ENCODE data around the gene CNTN2. TPM values are rescaled to one million over a fixed set of nuclear protein-coding genes. Genes with fewer than 3 reads are reported as not detected.

The CNTN2 gene
- total and polyA plus RNA-seq, 2 of the 4 experiments (the other 2 are of a cell fraction) = not detected

DNA sequence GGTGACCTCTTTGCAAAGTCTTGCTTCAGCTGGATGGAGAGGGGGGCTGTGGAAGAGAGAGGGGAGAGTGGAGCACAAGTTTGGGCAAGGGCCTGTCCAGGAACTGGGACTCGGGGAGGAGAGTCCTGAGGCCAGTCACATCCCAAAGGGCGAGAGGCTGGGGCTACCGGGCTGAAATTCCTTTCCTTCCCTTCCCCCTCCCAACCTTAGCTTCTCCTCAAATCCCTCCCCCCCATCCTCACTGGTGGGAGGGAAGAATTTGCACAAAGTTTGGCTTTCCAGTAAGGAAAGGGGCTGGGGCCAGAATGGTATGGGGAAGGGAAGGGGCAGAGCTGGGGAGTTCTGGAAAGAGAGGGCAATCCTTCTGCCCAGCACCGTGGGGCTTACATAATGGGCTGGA, 854 bp downstream of the CNTN2 start:
- no peak overlapping the region for H3K4me2 ChIP-seq (ENCODE audit: low read depth, low read length)
- WGBS, 2 experiments (ENCODE audit: extremely low coverage in 2 of 2, insufficient read length in 1 of 2) = 0% methylated on average over 1 of the region's 4 CpGs; no CpG with 5 or more reads in 1 of the 2 experiments
- H3K18ac ChIP-seq (ENCODE audit: low read depth, low read length) = no peak overlapping the region
- DNase-seq = no peak
- H3K36me3 ChIP-seq (ENCODE audit: control insufficient read depth, insufficient read depth, low read length) = no peaks in the 10 kb centered on the region
- H3K27ac ChIP-seq (ENCODE audit: insufficient read depth, low read length) = no peak overlapping the region
- H4K91ac ChIP-seq (ENCODE audit: insufficient read depth, low read depth, low read length) = no peak overlapping the region
- H3K9me1 ChIP-seq (ENCODE audit: insufficient read depth, low read length) = no peaks in the 10 kb centered on the region
- no peak overlapping the region for H2BK120ac ChIP-seq (ENCODE audit: low read depth, low read length)
- no peak overlapping the region for H2AK9ac ChIP-seq (replicated peaks; ENCODE audit: low read depth, low read length, poor library complexity)
- H3K4me3 ChIP-seq (ENCODE audit: insufficient read depth, low read depth, low read length) = no peak overlapping the region
- no TSS peak for BruUV-seq (replicated peaks)
- no peaks in the 10 kb centered on the region for H3K9me3 ChIP-seq (ENCODE audit: control insufficient read depth, insufficient read depth, low read length)
- TF ChIP-seq SMC3 (IDR thresholded peaks at IDR 0.05; ENCODE audit: low read depth, low read length) (no peak), MXI1 (IDR thresholded peaks at IDR 0.05; ENCODE audit: borderline replicate concordance, low read depth, low read length) (no peak), MAFK (IDR thresholded peaks at IDR 0.05; ENCODE audit: low read depth, low read length) (no peak), CHD1 (IDR thresholded peaks at IDR 0.05; ENCODE audit: low read depth, low read length) (no peak)
- H2AFZ ChIP-seq (replicated peaks; ENCODE audit: low read length, poor library complexity) = no peak overlapping the region
- intact Hi-C loops (cut with micrococcal nuclease) (no loop called here), dilution Hi-C loops (cut with HindIII; ENCODE audit: low sequenced_read_pairs, unreplicated experiment) (no loop called here), in situ Hi-C loops (cut with MboI; ENCODE audit: low sequenced_read_pairs) (no loop called here)
- H2BK20ac ChIP-seq (ENCODE audit: low read depth, low read length) = no peak overlapping the region
- H3K14ac ChIP-seq (replicated peaks; ENCODE audit: low read depth, low read length) = no peak overlapping the region
- H3K79me1 ChIP-seq (ENCODE audit: low read depth in 1 of 2, low read length in 2 of 2) = no peaks in the 10 kb centered on the region
- no peak for ATAC-seq (ENCODE audit: low read depth)
- H4K5ac ChIP-seq (ENCODE audit: low read depth, low read length) = no peak overlapping the region
- H2AK5ac ChIP-seq (ENCODE audit: low read depth, low read length) = no peak overlapping the region
- no peak overlapping the region for H2BK15ac ChIP-seq (ENCODE audit: low read depth, low read length)
- H3K56ac ChIP-seq (ENCODE audit: extremely low read depth, insufficient read depth, low read length) = no peak overlapping the region
- no peak overlapping the region for H3K4ac ChIP-seq (ENCODE audit: low read depth, low read length)
- ChIA-PET CTCF (interaction anchor here (0.8 kb wide), 1 partner anchor 18 kb away, joined by 4 read pairs; no protein-coding TSS in a partner anchor), POLR2A (ENCODE audit: unreplicated experiment) (no interaction called here)
- H4K20me1 ChIP-seq (ENCODE audit: insufficient read depth, low read length) = no peaks in the 10 kb centered on the region
- H3K4me1 ChIP-seq (ENCODE audit: control insufficient read depth, insufficient read depth, low read length) = no peaks in the 10 kb centered on the region
- no peak overlapping the region for H3K9ac ChIP-seq (ENCODE audit: low read depth, low read length)
- H2BK5ac ChIP-seq (ENCODE audit: low read depth, low read length, poor library complexity, severe bottlenecking) = no peak overlapping the region
- peaks cover 69% of the 10 kb centered on the region for H3K27me3 ChIP-seq (ENCODE audit: control insufficient read depth, insufficient read depth, low read length)
- no peak overlapping the region for H4K8ac ChIP-seq (ENCODE audit: low read depth in 2 of 2, low read length in 2 of 2)
- no peak overlapping the region for H3K23ac ChIP-seq (ENCODE audit: low read depth, low read length)
